ENCODE data around the gene ALDH4A1.

ALDH4A1 gene

GRCh38 chr1:18936471-18936813, 34.1 kb upstream of the ALDH4A1 start:
- no peak overlapping the region for H2AFZ ChIP-seq (ENCODE audit: low read length)
- H3K9me2 ChIP-seq (replicated peaks; ENCODE audit: insufficient read depth, low read length) = no peaks in the 10 kb centered on the region
- H3K4me1 ChIP-seq (ENCODE audit: low read length) = peaks cover 2% of the 10 kb centered on the region; the same call in 1 of the 2 replicates
- DNase-seq = no peak
- no peaks in the 10 kb centered on the region for H3K36me3 ChIP-seq (replicated peaks; ENCODE audit: insufficient read depth, low read length)
- H3F3A ChIP-seq (ENCODE audit: insufficient read depth, low read length) = no peaks in the 10 kb centered on the region
- no peaks in the 10 kb centered on the region for H3K27me3 ChIP-seq (replicated peaks; ENCODE audit: insufficient read depth, low read length)
- no peak overlapping the region for H3K27ac ChIP-seq (ENCODE audit: low read length)
- H4K20me1 ChIP-seq (ENCODE audit: insufficient read depth, low read length) = no peaks in the 10 kb centered on the region
- no peak overlapping the region for H3K4me3 ChIP-seq (ENCODE audit: low read length)
- H3K4me2 ChIP-seq (ENCODE audit: low read depth, low read length) = no peak overlapping the region
- TF ChIP-seq EZH2phosphoT487 (IDR thresholded peaks at IDR 0.05; ENCODE audit: low read length) (no peak), EZH2 (optimal IDR thresholded peaks at IDR 0.05; ENCODE audit: low read depth, low read length) (no peak), CTCF (IDR thresholded peaks at IDR 0.05; ENCODE audit: low read length) (no peak)
- peaks cover 41% of the 10 kb centered on the region for H3K79me2 ChIP-seq (ENCODE audit: low read length)
- no peak overlapping the region for H3K9ac ChIP-seq (ENCODE audit: low read length)
- no peaks in the 10 kb centered on the region for H3K9me3 ChIP-seq (replicated peaks; ENCODE audit: insufficient read depth, low read length)

GRCh38 chr1:18934205-18935000, 32.0 kb upstream of the ALDH4A1 start:
- no peak for DNase-seq
- no peaks in the 10 kb centered on the region for H4K20me1 ChIP-seq (ENCODE audit: insufficient read depth, low read length)

GRCh38 chr1:18932879-18933278, 30.5 kb upstream of the ALDH4A1 start:
- Histone ChIP-seq H3K4me1 (ENCODE audit: low read length) (peaks cover 37% of the 10 kb centered on the region), H3K4me2 (ENCODE audit: low read depth, low read length) (no peak overlapping the region), H3K9me3 (replicated peaks; ENCODE audit: insufficient read depth, low read length) (no peaks in the 10 kb centered on the region), H3K27me3 (replicated peaks; ENCODE audit: insufficient read depth, low read length) (no peaks in the 10 kb centered on the region), H2AFZ (ENCODE audit: low read length) (no peak overlapping the region), H4K20me1 (ENCODE audit: insufficient read depth, low read length) (no peaks in the 10 kb centered on the region), H3K9ac (ENCODE audit: low read length) (no peak overlapping the region), H3K27ac (ENCODE audit: low read length) (no peak overlapping the region), H3K9me2 (replicated peaks; ENCODE audit: insufficient read depth, low read length) (no peaks in the 10 kb centered on the region), H3K36me3 (replicated peaks; ENCODE audit: insufficient read depth, low read length) (no peaks in the 10 kb centered on the region), H3K79me2 (ENCODE audit: low read length) (peaks cover 54% of the 10 kb centered on the region), H3F3A (ENCODE audit: insufficient read depth, low read length) (peaks cover 11% of the 10 kb centered on the region), H3K4me3 (ENCODE audit: low read length) (no peak overlapping the region)
- TF ChIP-seq CTCF (IDR thresholded peaks at IDR 0.05; ENCODE audit: low read length) (no peak), EZH2 (optimal IDR thresholded peaks at IDR 0.05; ENCODE audit: low read depth, low read length) (no peak), EZH2phosphoT487 (IDR thresholded peaks at IDR 0.05; ENCODE audit: low read length) (no peak)
- DNase-seq = no peak

More at GRCh38 chr1:18934205-18935000, 32.0 kb upstream of the ALDH4A1 start:
- Histone ChIP-seq H3K27me3 (replicated peaks; ENCODE audit: insufficient read depth, low read length) (no peaks in the 10 kb centered on the region), H3K27ac (ENCODE audit: low read length) (no peak overlapping the region), H3K4me3 (ENCODE audit: low read length) (no peak overlapping the region), H2AFZ (ENCODE audit: low read length) (no peak overlapping the region), H3K4me2 (ENCODE audit: low read depth, low read length) (no peak overlapping the region), H3F3A (ENCODE audit: insufficient read depth, low read length) (no peaks in the 10 kb centered on the region), H3K9ac (ENCODE audit: low read length) (no peak overlapping the region), H3K79me2 (ENCODE audit: low read length) (peaks cover 47% of the 10 kb centered on the region), H3K4me1 (ENCODE audit: low read length) (peaks cover 22% of the 10 kb centered on the region), H3K36me3 (replicated peaks; ENCODE audit: insufficient read depth, low read length) (no peaks in the 10 kb centered on the region), H3K9me2 (replicated peaks; ENCODE audit: insufficient read depth, low read length) (no peaks in the 10 kb centered on the region), H3K9me3 (replicated peaks; ENCODE audit: insufficient read depth, low read length) (no peaks in the 10 kb centered on the region)
- no peak for TF ChIP-seq EZH2 (optimal IDR thresholded peaks at IDR 0.05; ENCODE audit: low read depth, low read length)
- TF ChIP-seq CTCF (IDR thresholded peaks at IDR 0.05; ENCODE audit: low read length) = no peak
- no peak for TF ChIP-seq EZH2phosphoT487 (IDR thresholded peaks at IDR 0.05; ENCODE audit: low read length)
